ENCODE data around the gene NCKAP5.

The NCKAP5 gene

GRCh38 chr2:133433455-133434451, 134.5 kb downstream of the NCKAP5 start:
- DNase-seq (ENCODE audit: low read depth): no peak
- TF ChIP-seq CTCF (IDR thresholded peaks at IDR 0.05; ENCODE audit: low read depth, low read length): no peak
- TF ChIP-seq POLR2A (IDR thresholded peaks at IDR 0.05; ENCODE audit: extremely low read depth, insufficient read length): no peak
- no peak for TF ChIP-seq MAX (IDR thresholded peaks at IDR 0.05; ENCODE audit: low read depth, low read length)

GRCh38 chr2:133432778-133433177, 135.5 kb downstream of the NCKAP5 start:
- no peak for DNase-seq (ENCODE audit: low read depth)
- no peak overlapping the region for H3K4me3 ChIP-seq (ENCODE audit: low read depth, low read length)
- TF ChIP-seq MYC (IDR thresholded peaks at IDR 0.05; ENCODE audit: low read depth, low read length): no peak
- TF ChIP-seq POLR2A (IDR thresholded peaks at IDR 0.05; ENCODE audit: extremely low read depth, insufficient read length): no peak
- TF ChIP-seq CTCF (IDR thresholded peaks at IDR 0.05; ENCODE audit: low read depth, low read length): no peak
- TF ChIP-seq MAX (IDR thresholded peaks at IDR 0.05; ENCODE audit: low read depth, low read length): no peak

More at GRCh38 chr2:133433455-133434451, 134.5 kb downstream of the NCKAP5 start:
- H3K4me3 ChIP-seq (ENCODE audit: low read depth, low read length): no peak overlapping the region

- no peak overlapping the region for H3K4me3 ChIP-seq (ENCODE audit: low read depth, low read length)
- no peak for DNase-seq (ENCODE audit: low read depth)
- TF ChIP-seq CTCF (IDR thresholded peaks at IDR 0.05; ENCODE audit: low read depth, low read length): no peak
These were observed 137.0 kb downstream of the NCKAP5 start for GRCh38 chr2:133431289-133431688.

- H3K4me3 ChIP-seq (ENCODE audit: low read depth, low read length): no peak overlapping the region
- no peak for TF ChIP-seq POLR2A (IDR thresholded peaks at IDR 0.05; ENCODE audit: extremely low read depth, insufficient read length)
- no peak for TF ChIP-seq MAX (IDR thresholded peaks at IDR 0.05; ENCODE audit: low read depth, low read length)
- TF ChIP-seq CTCF (IDR thresholded peaks at IDR 0.05; ENCODE audit: low read depth, low read length): no peak
- TF ChIP-seq MYC (IDR thresholded peaks at IDR 0.05; ENCODE audit: low read depth, low read length): no peak
- no peak for DNase-seq (ENCODE audit: low read depth)
These were observed 141.5 kb downstream of the NCKAP5 start for GRCh38 chr2:133426791-133427190.

GRCh38 chr2:133425612-133426011, 142.7 kb downstream of the NCKAP5 start:
- DNase-seq (ENCODE audit: low read depth): no peak
- H3K4me3 ChIP-seq (ENCODE audit: low read depth, low read length): no peak overlapping the region
- TF ChIP-seq MAX (IDR thresholded peaks at IDR 0.05; ENCODE audit: low read depth, low read length): no peak
- no peak for TF ChIP-seq MYC (IDR thresholded peaks at IDR 0.05; ENCODE audit: low read depth, low read length)
- TF ChIP-seq CTCF (IDR thresholded peaks at IDR 0.05; ENCODE audit: low read depth, low read length): no peak
- TF ChIP-seq POLR2A (IDR thresholded peaks at IDR 0.05; ENCODE audit: extremely low read depth, insufficient read length): no peak

All from NB4 (cell line).